SK-N-SH (cell line): ENCODE results near the gene EPHB4. TPM values are rescaled to one million over a fixed set of nuclear protein-coding genes. Genes with fewer than 3 reads are reported as not detected.

ENCODE experiments used
- CTCF ChIA-PET: fragments of 300-600, 350-600 bp; formaldehyde crosslinking; extraction: SDS; loops from one replicate; lab custom pipeline; 2021; lab: Yijun Ruan, JAX
- POLR2A ChIA-PET: fragments of 350-600 bp; sonication (Branson Sonifier 250); formaldehyde crosslinking; extraction: SDS; loops from one replicate; lab custom pipeline; 2020; ENCODE audit warnings: antibody characterized with exemption, inconsistent platforms; lab: Yijun Ruan, JAX
- DNase-seq: peaks from one replicate; pipeline ENCODE4 v3.0.0; 2012
- H2AFZ ChIP-seq: fragments of 200-600 bp; sonication (generic); 2 replicates; pipeline ENCODE4 v1.8.1; 2016; ENCODE audit warnings: antibody characterized with exemption, mild to moderate bottlenecking, low read depth
- H3F3A ChIP-seq: fragments of 200-600 bp; sonication (generic); replicated peaks from 2 replicates; pipeline ENCODE3; 2016; ENCODE audit warnings: antibody characterized with exemption, mild to moderate bottlenecking; ENCODE audit not compliant: insufficient read depth
- H3K27ac ChIP-seq, 2 experiments: fragments of 200-500 bp in 1 of 2; fragments of 200-600 bp in 1 of 2; sonication (Bioruptor generic) in 1 of 2; sonication (generic), shearing (Covaris generic) in 1 of 2; 2 replicates each; pipeline versions ENCODE4 v1.5.1 to v1.6.1; 2014 to 2016; ENCODE audit warnings: low read depth in 2 of 2, inconsistent platforms in 1 of 2, low read length in 1 of 2, mild to moderate bottlenecking in 1 of 2, mixed read lengths in 1 of 2
- H3K27me3 ChIP-seq: fragments of 200-600 bp; sonication (generic), shearing (Covaris generic); 2 replicates; pipeline ENCODE4 v1.6.1; 2016; ENCODE audit warnings: mixed run types; ENCODE audit not compliant: insufficient read depth
- H3K36me3 ChIP-seq, 2 experiments: fragments of 200-500 bp in 1 of 2; fragments of 200-600 bp in 1 of 2; sonication (Bioruptor generic) in 1 of 2; sonication (generic) in 1 of 2; replicated peaks in 1 of 2; 2 replicates each; pipeline versions ENCODE3 to v1.5.1; 2014 to 2016; ENCODE audit warnings: low read length in 1 of 2, mild to moderate bottlenecking in 1 of 2; ENCODE audit not compliant: insufficient read depth in 2 of 2, control insufficient read depth in 1 of 2
- H3K4me1 ChIP-seq, 2 experiments: fragments of 200-500 bp in 1 of 2; fragments of 200-600 bp in 1 of 2; sonication (Bioruptor generic) in 1 of 2; sonication (generic), shearing (Covaris generic) in 1 of 2; 2 replicates each; pipeline versions ENCODE4 v1.5.1 to v1.6.1; 2014 to 2016; ENCODE audit warnings: low read depth in 1 of 2, low read length in 1 of 2, mixed run types in 1 of 2; ENCODE audit not compliant: insufficient read depth in 2 of 2, control insufficient read depth in 1 of 2
- H3K4me2 ChIP-seq: fragments of 200-600 bp; sonication (generic), shearing (Covaris generic); 2 replicates; pipeline ENCODE4 v1.6.1; 2017; ENCODE audit warnings: mixed run types
- H3K4me3 ChIP-seq, 2 experiments: fragments of 200-500 bp in 1 of 2; fragments of 200-600 bp in 1 of 2; sonication (Bioruptor generic) in 1 of 2; sonication (generic), shearing (Covaris generic) in 1 of 2; 2 replicates each; pipeline versions ENCODE4 v1.5.1 to v1.8.1; 2014 to 2016; ENCODE audit warnings: low read depth in 2 of 2, inconsistent platforms in 1 of 2, low read length in 1 of 2, mild to moderate bottlenecking in 1 of 2, mixed read lengths in 1 of 2, moderate library complexity in 1 of 2
- H3K79me2 ChIP-seq: fragments of 200-600 bp; sonication (generic); 2 replicates; pipeline ENCODE4 v1.8.1; 2017; ENCODE audit warnings: mild to moderate bottlenecking; ENCODE audit not compliant: insufficient read depth
- H3K9ac ChIP-seq: fragments of 200-600 bp; sonication (generic); 2 replicates; pipeline ENCODE4 v1.6.1; 2017; ENCODE audit warnings: mixed run types
- H3K9me2 ChIP-seq: fragments of 200-600 bp; sonication (generic); 2 replicates; pipeline ENCODE4 v1.6.1; 2017; ENCODE audit warnings: mixed run types
- H3K9me3 ChIP-seq: fragments of 200-600 bp; sonication (generic); 2 replicates; pipeline ENCODE4 v1.6.1; 2017; ENCODE audit warnings: mixed run types, mild to moderate bottlenecking, moderate library complexity
- H4K20me1 ChIP-seq: fragments of 200-600 bp; sonication (generic); 2 replicates; pipeline ENCODE4 v1.6.1; 2017; ENCODE audit warnings: mild to moderate bottlenecking, mixed run types; ENCODE audit not compliant: insufficient read depth
- CHD2 ChIP-seq: fragments of 150-350 bp; IDR thresholded peaks from 2 replicates; pipeline ENCODE4 v1.6.1; 2018; ENCODE audit warnings: low read length; ENCODE audit not compliant: partially characterized antibody
- ELF1 ChIP-seq: IDR thresholded peaks from 2 replicates; pipeline ENCODE4 v1.4.0; 2012
- EP300 ChIP-seq, 2 experiments: IDR thresholded peaks; 2 replicates each; pipeline versions ENCODE4 v1.4.0 to v1.6.1; 2012; ENCODE audit warnings: borderline replicate concordance in 1 of 2, low read depth in 1 of 2, low read length in 1 of 2
- EZH2phosphoT487 ChIP-seq: fragments of 200-600 bp; sonication (generic); IDR thresholded peaks from 2 replicates; pipeline ENCODE4 v1.6.1; 2017; ENCODE audit warnings: low read depth, mixed run types, mild to moderate bottlenecking, antibody characterized with exemption, moderate library complexity, borderline replicate concordance
- FOXM1 ChIP-seq: IDR thresholded peaks from 2 replicates; pipeline ENCODE4 v1.4.0; 2012; ENCODE audit warnings: low read depth, mild to moderate bottlenecking
- GABPA ChIP-seq: IDR thresholded peaks from 2 replicates; pipeline ENCODE4 v1.4.0; 2012; ENCODE audit warnings: low read depth, mild to moderate bottlenecking
- IRF3 ChIP-seq: fragments of 150-350 bp; IDR thresholded peaks from 2 replicates; pipeline ENCODE4 v1.6.1; 2016; ENCODE audit warnings: mild to moderate bottlenecking, low read depth, low read length
- MAX ChIP-seq: IDR thresholded peaks from 2 replicates; pipeline ENCODE4 v1.4.0; 2012; ENCODE audit warnings: low read depth
- MEF2A ChIP-seq: IDR thresholded peaks from 2 replicates; pipeline ENCODE4 v1.4.0; 2012; ENCODE audit warnings: low read depth, borderline replicate concordance
- NFIC ChIP-seq: IDR thresholded peaks from 2 replicates; pipeline ENCODE4 v1.4.0; 2012; ENCODE audit warnings: borderline replicate concordance
- NRF1 ChIP-seq: IDR thresholded peaks from 2 replicates; pipeline ENCODE4 v1.6.1; 2012; ENCODE audit warnings: low read depth, mild to moderate bottlenecking, low read length
- POLR2AphosphoS5 ChIP-seq: IDR thresholded peaks from 2 replicates; pipeline ENCODE4 v1.6.1; 2012; ENCODE audit warnings: low read depth, low read length
- RAD21 ChIP-seq: IDR thresholded peaks from 2 replicates; pipeline ENCODE4 v1.6.1; 2012; ENCODE audit warnings: mild to moderate bottlenecking, low read length
- RCOR1 ChIP-seq: fragments of 150-350 bp; IDR thresholded peaks from 2 replicates; pipeline ENCODE4 v1.6.1; 2017; ENCODE audit warnings: antibody characterized with exemption, low read length
- REST ChIP-seq: IDR thresholded peaks from 2 replicates; pipeline ENCODE4 v1.6.1; 2012; ENCODE audit warnings: mild to moderate bottlenecking, low read depth, low read length, moderate library complexity
- RXRA ChIP-seq: IDR thresholded peaks from 2 replicates; pipeline ENCODE4 v1.4.0; 2012; ENCODE audit warnings: low read depth, mild to moderate bottlenecking, borderline replicate concordance
- SMC3 ChIP-seq: IDR thresholded peaks from 2 replicates; pipeline ENCODE4 v1.6.1; 2012; ENCODE audit warnings: low read depth, low read length, improper control_type of control experiment
- USF2 ChIP-seq: fragments of 150-350 bp; IDR thresholded peaks from 2 replicates; pipeline ENCODE4 v1.6.1; 2017; ENCODE audit warnings: antibody characterized with exemption, low read length, low read depth, borderline replicate concordance
- YY1 ChIP-seq: IDR thresholded peaks from 2 replicates; pipeline ENCODE4 v1.4.0; 2012; ENCODE audit warnings: low read depth, mild to moderate bottlenecking
- WGBS: methylation state at CpG from one replicate; pipeline ENCODE4 v1.1.6; 2017; ENCODE audit warnings: low lambda C conversion rate; 5-methylcytosine and 5-hydroxymethylcytosine counted together
- polyA plus RNA-seq, 3 experiments: library from polyadenylated mRNA; depleted of rRNA; stranded (reverse); fragments of >200 nt; gene quantifications; 2 replicates each; pipeline ENCODE4 v1.2.3, GENCODE V29; 2012

The EPHB4 gene
- polyA plus RNA-seq, 1 of the 3 experiments (the other 2 are of a cell fraction), result 64.4 TPM

- TF ChIP-seq REST, result no peak
These were observed 46.1 kb downstream of the EPHB4 start (continued) for GRCh38 chr7:100781255-100781654.

GRCh38 chr7:100779359-100779758 is 48.0 kb downstream of the EPHB4 start:
- POLR2A ChIA-PET, result no interaction called here
- CTCF ChIA-PET, result interaction anchor here (0.6 to 2.5 kb wide), 5 partner anchors 9 to 73 kb away, joined by 3 to 10 read pairs (median 4); partner anchors contain the start of gene SLC12A9
- no peaks in the 10 kb centered on the region for H3K79me2 ChIP-seq

More at GRCh38 chr7:100779359-100779758, 48.0 kb downstream of the EPHB4 start:
- TF ChIP-seq RXRA (no peak), FOXM1 (no peak), NFIC (no peak), RAD21 (no peak), USF2 (no peak), SMC3 (no peak), REST (no peak), EZH2phosphoT487 (no peak), YY1 (no peak), NRF1 (no peak), POLR2AphosphoS5 (no peak), ELF1 (no peak), CHD2 (no peak), MEF2A (no peak), RCOR1 (no peak), EP300 (IDR thresholded peaks at IDR 0.05; ENCODE audit: borderline replicate concordance in 1 of 2, low read depth in 1 of 2, low read length in 1 of 2) (no peak), IRF3 (no peak), MAX (no peak), GABPA (no peak)
- Histone ChIP-seq H3K27me3 (peaks cover 39% of the 10 kb centered on the region), H3K4me2 (no peak overlapping the region), H3K27ac (no peak overlapping the region), H3K4me3 (no peak overlapping the region), H3K9me2 (no peaks in the 10 kb centered on the region), H3F3A (no peaks in the 10 kb centered on the region), H2AFZ (no peak overlapping the region), H3K4me1 (no peaks in the 10 kb centered on the region), H3K36me3 (no peaks in the 10 kb centered on the region), H4K20me1 (no peaks in the 10 kb centered on the region), H3K9ac (no peak overlapping the region), H3K9me3 (no peaks in the 10 kb centered on the region)
- DNase-seq, result peak; percentile 20
- WGBS, result 47% methylated on average over 17 of the region's 17 CpGs
